Measurements from ENCODE around the gene CYP11A1. TPM values are rescaled to one million over a fixed set of nuclear protein-coding genes. Genes with fewer than 3 reads are reported as not detected.

CYP11A1 gene
- total RNA-seq, 3 donors from 2014 or later: 1.1 to 4.6 (median 1.3) TPM

- no peak overlapping the region for H3K4me3 ChIP-seq
- no peak for DNase-seq (ENCODE audit: low spot score in 2 of 2)
Observed at GRCh38 chr15:74332011-74332410, 35.4 kb downstream of the CYP11A1 start.

GRCh38 chr15:74330861-74331408, 36.5 kb downstream of the CYP11A1 start:
- Histone ChIP-seq H3K27me3 (no peaks in the 10 kb centered on the region), H3K4me3 (no peak overlapping the region), H3K9me3 (no peaks in the 10 kb centered on the region), H3K4me1 (no peaks in the 10 kb centered on the region), H3K27ac (no peak overlapping the region), H3K36me3 (no peaks in the 10 kb centered on the region)
- no peak for DNase-seq (ENCODE audit: low spot score in 2 of 2)
- TF ChIP-seq POLR2A (IDR thresholded peaks at IDR 0.05) (no peak), POLR2AphosphoS5 (IDR thresholded peaks at IDR 0.05) (no peak), CTCF (IDR thresholded peaks at IDR 0.05) (no peak)
- intact Hi-C loops (cut with DNase I; ENCODE audit: low total_unique reads): loop anchor here (10.0 kb wide), 1 partner anchor 1834 kb away; no protein-coding TSS in a partner anchor

More at GRCh38 chr15:74332011-74332410, 35.4 kb downstream of the CYP11A1 start:
- intact Hi-C loops (cut with DNase I; ENCODE audit: low total_unique reads): loop anchor here (10.0 kb wide), 1 partner anchor 1833 kb away; no protein-coding TSS in a partner anchor
- Histone ChIP-seq H3K9me3 (no peaks in the 10 kb centered on the region), H3K36me3 (no peaks in the 10 kb centered on the region), H3K4me1 (no peaks in the 10 kb centered on the region), H3K27ac (no peak overlapping the region), H3K27me3 (no peaks in the 10 kb centered on the region)
- no peak for TF ChIP-seq CTCF (IDR thresholded peaks at IDR 0.05)
- no peak for TF ChIP-seq POLR2AphosphoS5 (IDR thresholded peaks at IDR 0.05)
- TF ChIP-seq POLR2A (IDR thresholded peaks at IDR 0.05): no peak

- intact Hi-C loops (cut with DNase I; ENCODE audit: low total_unique reads): no loop called here
- no peak for DNase-seq (ENCODE audit: low spot score in 2 of 2)
- Histone ChIP-seq H3K4me1 (no peaks in the 10 kb centered on the region), H3K4me3 (no peak overlapping the region), H3K27me3 (no peaks in the 10 kb centered on the region), H3K27ac (no peak overlapping the region), H3K36me3 (no peaks in the 10 kb centered on the region), H3K9me3 (no peaks in the 10 kb centered on the region)
- TF ChIP-seq POLR2AphosphoS5 (IDR thresholded peaks at IDR 0.05) (no peak), POLR2A (IDR thresholded peaks at IDR 0.05) (no peak)
Observed at GRCh38 chr15:74328331-74329056, 39.0 kb downstream of the CYP11A1 start.

- no peaks in the 10 kb centered on the region for H3K36me3 ChIP-seq
- intact Hi-C loops (cut with DNase I; ENCODE audit: low total_unique reads): no loop called here
- H3K4me3 ChIP-seq: no peak overlapping the region
- no peaks in the 10 kb centered on the region for H3K27me3 ChIP-seq
- H3K27ac ChIP-seq: no peak overlapping the region
- no peak for DNase-seq (ENCODE audit: low spot score in 2 of 2)
- H3K4me1 ChIP-seq: no peaks in the 10 kb centered on the region
- H3K9me3 ChIP-seq: no peaks in the 10 kb centered on the region
- TF ChIP-seq POLR2AphosphoS5 (IDR thresholded peaks at IDR 0.05): no peak
- no peak for TF ChIP-seq POLR2A (IDR thresholded peaks at IDR 0.05)
- no peak for TF ChIP-seq CTCF (IDR thresholded peaks at IDR 0.05)
Observed at GRCh38 chr15:74327756-74328155, 39.7 kb downstream of the CYP11A1 start.

- TF ChIP-seq POLR2A (IDR thresholded peaks at IDR 0.05) (no peak), POLR2AphosphoS5 (IDR thresholded peaks at IDR 0.05) (no peak), CTCF (IDR thresholded peaks at IDR 0.05) (no peak)
- H3K4me1 ChIP-seq: no peaks in the 10 kb centered on the region
- no peaks in the 10 kb centered on the region for H3K9me3 ChIP-seq
- intact Hi-C loops (cut with DNase I; ENCODE audit: low total_unique reads): no loop called here
- H3K4me3 ChIP-seq: no peak overlapping the region
- H3K27ac ChIP-seq: no peak overlapping the region
- DNase-seq (ENCODE audit: low spot score in 2 of 2): no peak
- H3K36me3 ChIP-seq: no peaks in the 10 kb centered on the region
- H3K27me3 ChIP-seq: no peaks in the 10 kb centered on the region
Observed at GRCh38 chr15:74326746-74327145, 40.7 kb downstream of the CYP11A1 start.

All from breast epithelium (tissue), 4 donors.